ENCODE data around the gene C11orf21.

Gene C11orf21

GRCh38 chr11:2268729-2269600 is 32.8 kb downstream of the C11orf21 start:
- TF ChIP-seq SPI1 (IDR thresholded peaks at IDR 0.05; ENCODE audit: borderline replicate concordance, low read depth) (peak; percentile 1; the same call in 1 of the 2 replicates), CTCF (IDR thresholded peaks at IDR 0.05; ENCODE audit: insufficient read depth, low read length) (no peak), GABPA (IDR thresholded peaks at IDR 0.05; ENCODE audit: low read depth) (no peak), POLR2AphosphoS5 (IDR thresholded peaks at IDR 0.05; ENCODE audit: low read depth) (no peak), REST (IDR thresholded peaks at IDR 0.05; ENCODE audit: insufficient replicate concordance, low read depth) (no peak)
- Histone ChIP-seq H3K4me3 (replicated peaks; ENCODE audit: insufficient read depth, low read length) (peak overlapping the region; percentile 38), H3K27ac (replicated peaks) (0 out of 2 replicates have a peak overlapping the region, but pooled peaks have one; percentile 21), H3K27me3 (ENCODE audit: insufficient read depth, poor library complexity, severe bottlenecking) (peaks cover 19% of the 10 kb centered on the region)
- peak in 1 of 2 experiments; percentile 89 for DNase-seq (ENCODE audit: low read depth in 1 of 2, low spot score in 1 of 2)

- no peak for TF ChIP-seq GABPA (IDR thresholded peaks at IDR 0.05; ENCODE audit: low read depth)
- TF ChIP-seq POLR2AphosphoS5 (IDR thresholded peaks at IDR 0.05; ENCODE audit: low read depth), result no peak
- TF ChIP-seq REST (IDR thresholded peaks at IDR 0.05; ENCODE audit: insufficient replicate concordance, low read depth), result no peak
- no peak for TF ChIP-seq SPI1 (IDR thresholded peaks at IDR 0.05; ENCODE audit: borderline replicate concordance, low read depth)
- TF ChIP-seq CTCF (IDR thresholded peaks at IDR 0.05; ENCODE audit: insufficient read depth, low read length), result no peak
- Histone ChIP-seq H3K27me3 (ENCODE audit: insufficient read depth, poor library complexity, severe bottlenecking) (peaks cover 19% of the 10 kb centered on the region), H3K27ac (replicated peaks) (no peak overlapping the region), H3K4me3 (replicated peaks; ENCODE audit: insufficient read depth, low read length) (no peak overlapping the region)
- no peak for DNase-seq (ENCODE audit: low read depth in 1 of 2, low spot score in 1 of 2)
These were observed 33.6 kb downstream of the C11orf21 start for GRCh38 chr11:2267851-2268728.

- H3K27ac ChIP-seq (replicated peaks), result no peak overlapping the region
- peaks cover 19% of the 10 kb centered on the region for H3K27me3 ChIP-seq (ENCODE audit: insufficient read depth, poor library complexity, severe bottlenecking)
These were observed 34.3 kb downstream of the C11orf21 start for GRCh38 chr11:2267306-2267850.

More at GRCh38 chr11:2267306-2267850, 34.3 kb downstream of the C11orf21 start:
- TF ChIP-seq SPI1 (IDR thresholded peaks at IDR 0.05; ENCODE audit: borderline replicate concordance, low read depth) (no peak), GABPA (IDR thresholded peaks at IDR 0.05; ENCODE audit: low read depth) (no peak), POLR2AphosphoS5 (IDR thresholded peaks at IDR 0.05; ENCODE audit: low read depth) (no peak), REST (IDR thresholded peaks at IDR 0.05; ENCODE audit: insufficient replicate concordance, low read depth) (no peak)
- no peak overlapping the region for H3K4me3 ChIP-seq (replicated peaks; ENCODE audit: insufficient read depth, low read length)
- DNase-seq (ENCODE audit: low read depth in 1 of 2, low spot score in 1 of 2), result no peak
